Measurements from ENCODE around the gene RASD1.

Gene RASD1

GRCh38 chr17:17506181-17506741 lies 10.1 kb upstream of the RASD1 start:
- no peaks in the 10 kb centered on the region for H3K36me3 ChIP-seq (replicated peaks in 1 of 2; ENCODE audit: control insufficient read depth in 2 of 2, insufficient read depth in 2 of 2, low read length in 2 of 2)
- WGBS, 2 donors (ENCODE audit: extremely low coverage in 2 of 2, insufficient read length in 2 of 2, insufficient replicate concordance in 1 of 2), result no CpG with 5 or more reads among the region's 22 CpGs
- H3K79me1 ChIP-seq (ENCODE audit: low read depth, low read length), result peaks cover 7% of the 10 kb centered on the region
- H2BK15ac ChIP-seq (ENCODE audit: low read length), result no peak overlapping the region
- H3K18ac ChIP-seq (ENCODE audit: low read length), result peak overlapping the region; percentile 72
- peak overlapping the region; percentile 50 for H3K9ac ChIP-seq (ENCODE audit: low read depth, low read length, poor library complexity)
- no peak overlapping the region for H3K4me2 ChIP-seq (ENCODE audit: insufficient read depth, low read length, poor library complexity, severe bottlenecking)
- H3K27me3 ChIP-seq (ENCODE audit: control insufficient read depth in 3 of 3, insufficient read depth in 3 of 3, low read depth in 1 of 3, low read length in 3 of 3), result no peaks in the 10 kb centered on the region
- peaks cover 8 to 11% of the 10 kb centered on the region in 2 donors for H3K4me1 ChIP-seq (ENCODE audit: control insufficient read depth in 2 of 2, insufficient read depth in 1 of 2, low read depth in 1 of 2, low read length in 2 of 2)
- H3K23ac ChIP-seq (ENCODE audit: low read depth, low read length, poor library complexity), result peak overlapping the region; percentile 75
- no peak overlapping the region for H3K4ac ChIP-seq (ENCODE audit: low read length)
- H2BK12ac ChIP-seq (ENCODE audit: low read length), result peak overlapping the region; percentile 70
- H3K4me3 ChIP-seq (ENCODE audit: low read length in 2 of 2), result no peak overlapping the region
- no peak overlapping the region for H4K8ac ChIP-seq (ENCODE audit: low read depth, low read length)
- H2AFZ ChIP-seq (ENCODE audit: low read length), result no peak overlapping the region
- no peak overlapping the region for H4K91ac ChIP-seq (ENCODE audit: low read depth, low read length, poor library complexity)
- no peak overlapping the region for H2BK120ac ChIP-seq (ENCODE audit: low read depth, low read length)
- H3K27ac ChIP-seq (replicated peaks; ENCODE audit: low read length), result no peak overlapping the region
- peak overlapping the region; percentile 66 for H2AK5ac ChIP-seq (ENCODE audit: low read depth, low read length)
- H3K9me3 ChIP-seq (replicated peaks in 1 of 2; ENCODE audit: control insufficient read depth in 2 of 2, insufficient read depth in 1 of 2, low read depth in 1 of 2, low read length in 2 of 2), result no peaks in the 10 kb centered on the region
- no peak for DNase-seq (ENCODE audit: low spot score)
- H3K14ac ChIP-seq (ENCODE audit: low read length), result peak overlapping the region; percentile 63
- peak overlapping the region; percentile 54 for H2BK5ac ChIP-seq (ENCODE audit: low read length)

- Histone ChIP-seq H3K14ac (ENCODE audit: low read length) (peak overlapping the region; percentile 63), H3K4me1 (ENCODE audit: control insufficient read depth in 2 of 2, insufficient read depth in 1 of 2, low read depth in 1 of 2, low read length in 2 of 2) (peaks cover 8 to 11% of the 10 kb centered on the region in 2 donors), H4K91ac (ENCODE audit: low read depth, low read length, poor library complexity) (no peak overlapping the region), H3K23ac (ENCODE audit: low read depth, low read length, poor library complexity) (peak overlapping the region; percentile 75), H3K4ac (ENCODE audit: low read length) (no peak overlapping the region), H3K9ac (ENCODE audit: low read depth, low read length, poor library complexity) (peak overlapping the region; percentile 50), H2AK5ac (ENCODE audit: low read depth, low read length) (no peak overlapping the region), H3K4me2 (ENCODE audit: insufficient read depth, low read length, poor library complexity, severe bottlenecking) (no peak overlapping the region), H4K8ac (ENCODE audit: low read depth, low read length) (no peak overlapping the region), H2AFZ (ENCODE audit: low read length) (no peak overlapping the region), H2BK5ac (ENCODE audit: low read length) (peak overlapping the region; percentile 54), H3K36me3 (replicated peaks in 1 of 2; ENCODE audit: control insufficient read depth in 2 of 2, insufficient read depth in 2 of 2, low read length in 2 of 2) (no peaks in the 10 kb centered on the region), H2BK120ac (ENCODE audit: low read depth, low read length) (no peak overlapping the region), H2BK15ac (ENCODE audit: low read length) (no peak overlapping the region), H3K27me3 (ENCODE audit: control insufficient read depth in 3 of 3, insufficient read depth in 3 of 3, low read depth in 1 of 3, low read length in 3 of 3) (no peaks in the 10 kb centered on the region), H3K79me1 (ENCODE audit: low read depth, low read length) (peaks cover 7% of the 10 kb centered on the region), H2BK12ac (ENCODE audit: low read length) (no peak overlapping the region), H3K4me3 (ENCODE audit: low read length in 2 of 2) (no peak overlapping the region), H3K9me3 (replicated peaks in 1 of 2; ENCODE audit: control insufficient read depth in 2 of 2, insufficient read depth in 1 of 2, low read depth in 1 of 2, low read length in 2 of 2) (no peaks in the 10 kb centered on the region), H3K18ac (ENCODE audit: low read length) (peak overlapping the region; percentile 72), H3K27ac (replicated peaks; ENCODE audit: low read length) (no peak overlapping the region)
- no CpG with 5 or more reads among the region's 22 CpGs for WGBS, 2 donors (ENCODE audit: extremely low coverage in 2 of 2, insufficient read length in 2 of 2, insufficient replicate concordance in 1 of 2)
- no peak for DNase-seq (ENCODE audit: low spot score)
These were observed 9.5 kb upstream of the RASD1 start for GRCh38 chr17:17505610-17506171.

GRCh38 chr17:17505151-17505550 lies 9.0 kb upstream of the RASD1 start:
- H3K27ac ChIP-seq (replicated peaks; ENCODE audit: low read length), result no peak overlapping the region
- H2AK5ac ChIP-seq (ENCODE audit: low read depth, low read length), result peak overlapping the region; percentile 79
- H3K4ac ChIP-seq (ENCODE audit: low read length), result peak overlapping the region; percentile 41
- no peak overlapping the region for H2BK5ac ChIP-seq (ENCODE audit: low read length)
- peak overlapping the region; percentile 69 for H3K23ac ChIP-seq (ENCODE audit: low read depth, low read length, poor library complexity)
- no peak overlapping the region for H2AFZ ChIP-seq (ENCODE audit: low read length)
- H3K79me1 ChIP-seq (ENCODE audit: low read depth, low read length), result peaks cover 4% of the 10 kb centered on the region
- no peak overlapping the region for H2BK120ac ChIP-seq (ENCODE audit: low read depth, low read length)
- H3K27me3 ChIP-seq (ENCODE audit: control insufficient read depth in 3 of 3, insufficient read depth in 3 of 3, low read depth in 1 of 3, low read length in 3 of 3), result no peaks in the 10 kb centered on the region
- peak overlapping the region; percentile 67 for H3K18ac ChIP-seq (ENCODE audit: low read length)
- peak overlapping the region; percentile 17 for H3K14ac ChIP-seq (ENCODE audit: low read length)
- H2BK12ac ChIP-seq (ENCODE audit: low read length), result no peak overlapping the region
- no peak overlapping the region for H2BK15ac ChIP-seq (ENCODE audit: low read length)
- WGBS, 2 donors (ENCODE audit: extremely low coverage in 2 of 2, insufficient read length in 2 of 2, insufficient replicate concordance in 1 of 2), result no CpG with 5 or more reads among the region's 5 CpGs
- no peak overlapping the region for H3K4me2 ChIP-seq (ENCODE audit: insufficient read depth, low read length, poor library complexity, severe bottlenecking)
- no peak for DNase-seq (ENCODE audit: low spot score)
- no peak overlapping the region for H4K8ac ChIP-seq (ENCODE audit: low read depth, low read length)
- no peaks in the 10 kb centered on the region for H3K36me3 ChIP-seq (replicated peaks in 1 of 2; ENCODE audit: control insufficient read depth in 2 of 2, insufficient read depth in 2 of 2, low read length in 2 of 2)
- H3K4me1 ChIP-seq (ENCODE audit: control insufficient read depth in 2 of 2, insufficient read depth in 1 of 2, low read depth in 1 of 2, low read length in 2 of 2), result peaks cover 5 to 11% of the 10 kb centered on the region in 2 donors
- H3K4me3 ChIP-seq (ENCODE audit: low read length in 2 of 2), result no peak overlapping the region
- H4K91ac ChIP-seq (ENCODE audit: low read depth, low read length, poor library complexity), result no peak overlapping the region
- H3K9me3 ChIP-seq (replicated peaks in 1 of 2; ENCODE audit: control insufficient read depth in 2 of 2, insufficient read depth in 1 of 2, low read depth in 1 of 2, low read length in 2 of 2), result no peaks in the 10 kb centered on the region
- no peak overlapping the region for H3K9ac ChIP-seq (ENCODE audit: low read depth, low read length, poor library complexity)

- H3K4me1 ChIP-seq (ENCODE audit: control insufficient read depth in 2 of 2, insufficient read depth in 1 of 2, low read depth in 1 of 2, low read length in 2 of 2), result peaks cover 5 to 11% of the 10 kb centered on the region in 2 donors
- H3K36me3 ChIP-seq (replicated peaks in 1 of 2; ENCODE audit: control insufficient read depth in 2 of 2, insufficient read depth in 2 of 2, low read length in 2 of 2), result no peaks in the 10 kb centered on the region
- peak overlapping the region; percentile 69 for H3K23ac ChIP-seq (ENCODE audit: low read depth, low read length, poor library complexity)
- H3K79me1 ChIP-seq (ENCODE audit: low read depth, low read length), result peaks cover 4% of the 10 kb centered on the region
- H3K27me3 ChIP-seq (ENCODE audit: control insufficient read depth in 3 of 3, insufficient read depth in 3 of 3, low read depth in 1 of 3, low read length in 3 of 3), result no peaks in the 10 kb centered on the region
- H2BK120ac ChIP-seq (ENCODE audit: low read depth, low read length), result no peak overlapping the region
- H3K4ac ChIP-seq (ENCODE audit: low read length), result peak overlapping the region; percentile 41
- no peak overlapping the region for H2BK12ac ChIP-seq (ENCODE audit: low read length)
- no CpG with 5 or more reads among the region's 20 CpGs for WGBS, 2 donors (ENCODE audit: extremely low coverage in 2 of 2, insufficient read length in 2 of 2, insufficient replicate concordance in 1 of 2)
- no peak overlapping the region for H3K27ac ChIP-seq (replicated peaks; ENCODE audit: low read length)
- no peak overlapping the region for H2BK5ac ChIP-seq (ENCODE audit: low read length)
- H3K9me3 ChIP-seq (replicated peaks in 1 of 2; ENCODE audit: control insufficient read depth in 2 of 2, insufficient read depth in 1 of 2, low read depth in 1 of 2, low read length in 2 of 2), result no peaks in the 10 kb centered on the region
- no peak overlapping the region for H3K4me3 ChIP-seq (ENCODE audit: low read length in 2 of 2)
- no peak overlapping the region for H4K8ac ChIP-seq (ENCODE audit: low read depth, low read length)
- peak overlapping the region; percentile 17 for H3K14ac ChIP-seq (ENCODE audit: low read length)
- H2AK5ac ChIP-seq (ENCODE audit: low read depth, low read length), result peak overlapping the region; percentile 79
- H3K18ac ChIP-seq (ENCODE audit: low read length), result peak overlapping the region; percentile 67
- no peak overlapping the region for H2BK15ac ChIP-seq (ENCODE audit: low read length)
- no peak for DNase-seq (ENCODE audit: low spot score)
- no peak overlapping the region for H4K91ac ChIP-seq (ENCODE audit: low read depth, low read length, poor library complexity)
- peak overlapping the region; percentile 15 for H3K9ac ChIP-seq (ENCODE audit: low read depth, low read length, poor library complexity)
- H3K4me2 ChIP-seq (ENCODE audit: insufficient read depth, low read length, poor library complexity, severe bottlenecking), result no peak overlapping the region
- no peak overlapping the region for H2AFZ ChIP-seq (ENCODE audit: low read length)
These were observed 8.3 kb upstream of the RASD1 start for GRCh38 chr17:17504341-17505140.
